Activated naive CD4-positive, alpha-beta T cell treated with anti-CD3 and anti-CD28 coated beads, Interleukin-2, amount 10 ng/mL, durations not matched to agents 7 days and 5 days (primary cell): Measurements from ENCODE around the gene SIDT2.
"Not testable (repeated sequence)": the region's sequence is repeated elsewhere in the genome, so short reads cannot be mapped to it uniquely, and the experiment has no call there.

Experiments used
- CTCF ChIA-PET: fragments of 350-600 bp; sonication (Branson Sonifier 250); formaldehyde crosslinking; loops from one replicate; lab custom pipeline; 2021; ENCODE audit warnings: antibody characterized with exemption; lab: Charles Lee
- DNase-seq: peaks from one replicate; pipeline ENCODE4 v3.0.0-alpha.2; 2020
- H3K27ac Mint-ChIP-seq: one replicate; pipeline ENCODE4 v1.8.0; 2021; ENCODE audit warnings: mild to moderate bottlenecking, moderate library complexity, mixed read lengths
- H3K27me3 Mint-ChIP-seq: one replicate; pipeline ENCODE4 v1.8.0; 2021; ENCODE audit warnings: mild to moderate bottlenecking, mixed read lengths
- H3K36me3 Mint-ChIP-seq: one replicate; pipeline ENCODE4 v1.8.0; 2021; ENCODE audit warnings: mixed read lengths
- H3K4me1 Mint-ChIP-seq: one replicate; pipeline ENCODE4 v1.8.0; 2021; ENCODE audit warnings: mixed read lengths
- H3K4me3 Mint-ChIP-seq: one replicate; pipeline ENCODE4 v1.8.0; 2021; ENCODE audit warnings: mild to moderate bottlenecking, moderate library complexity, mixed read lengths
- H3K9me3 Mint-ChIP-seq: one replicate; pipeline ENCODE4 v1.8.0; 2021; ENCODE audit warnings: mixed read lengths

SIDT2 gene

DNA sequence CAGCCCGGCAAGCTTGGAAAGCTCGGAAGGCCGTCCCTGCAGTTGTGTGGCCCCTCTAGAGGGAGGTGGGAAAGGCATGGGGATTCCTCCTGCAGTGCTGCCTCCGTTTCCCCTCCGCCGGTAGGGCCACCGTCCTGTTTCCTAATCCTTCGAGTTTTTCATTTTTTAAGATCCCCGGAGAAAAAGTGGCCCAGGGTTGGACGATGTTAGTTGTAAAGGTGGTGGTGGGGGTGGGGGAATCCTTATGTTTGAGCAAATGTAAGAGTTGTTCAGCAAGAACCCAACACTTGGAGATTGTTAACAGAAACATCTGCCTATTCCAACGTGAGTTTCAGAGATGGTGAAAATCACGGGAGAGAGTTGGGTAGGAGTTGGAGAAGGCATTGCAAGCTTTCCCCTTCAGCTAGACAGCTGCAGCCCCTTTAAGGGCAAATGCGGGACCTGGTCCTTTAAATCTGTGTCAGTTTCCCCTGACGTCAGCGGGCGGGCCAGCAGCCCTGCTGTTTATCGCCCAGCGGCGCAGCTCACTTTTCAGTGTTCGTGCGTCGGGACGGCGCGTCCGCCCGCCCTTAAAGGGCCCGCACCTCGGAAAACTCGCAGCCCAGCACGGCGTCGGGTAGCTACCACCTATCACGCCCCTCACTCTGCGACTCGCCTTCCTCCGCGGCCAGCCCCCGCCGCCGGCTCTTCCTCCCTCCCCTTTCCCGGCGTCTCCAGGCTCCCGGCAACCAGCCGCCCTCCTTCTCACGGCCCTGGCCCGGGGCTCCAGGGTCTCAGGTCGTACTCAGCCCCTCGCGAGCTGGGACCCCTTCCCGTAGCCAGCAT is at the start of gene SIDT2:
Gene SIDT2, plus strand, starts transcription at position 534 of the 825 bp plus-strand sequence. CDS start 521 bp downstream, outside the sequence.
- Mint-ChIP-seq H3K4me1 (peaks cover 32% of the 10 kb centered on the region), H3K27me3 (no peaks in the 10 kb centered on the region), H3K27ac (peak within 1 kb of the TSS; percentile 90), H3K9me3 (no peaks in the 10 kb centered on the region), H3K4me3 (peak within 1 kb of the TSS; percentile 93), H3K36me3 (peaks cover 2% of the 10 kb centered on the region)
- CTCF ChIA-PET, result interaction anchor here (0.6 to 6.1 kb wide), 4 partner anchors 28 to 47 kb away, joined by 3 to 111 read pairs (median 3); partner anchors contain the start of gene PAFAH1B2
- DNase-seq, result peak; percentile 95

DNA sequence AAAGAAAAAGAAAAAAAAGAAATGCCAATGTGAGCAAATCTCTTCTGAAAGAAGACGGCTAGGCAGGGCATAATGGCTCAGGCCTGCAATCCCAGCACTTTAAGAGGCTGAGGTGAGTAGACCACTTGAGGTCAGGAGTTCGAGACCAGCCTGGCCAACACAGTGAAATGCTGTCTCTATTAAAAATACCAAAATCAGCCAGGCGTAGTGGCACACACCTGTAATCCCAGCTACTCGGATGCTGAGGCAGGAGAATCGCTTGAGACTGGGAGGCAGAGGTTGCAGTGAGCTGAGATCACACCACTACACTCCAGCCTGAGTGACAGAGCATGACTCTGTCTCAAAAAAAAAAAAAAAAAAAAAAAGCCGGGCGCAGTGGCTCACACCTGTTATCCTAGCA is 48.1 kb upstream of the SIDT2 start:
- H3K4me3 Mint-ChIP-seq, H3K9me3 Mint-ChIP-seq, H3K27ac Mint-ChIP-seq, H3K36me3 Mint-ChIP-seq, DNase-seq, H3K4me1 Mint-ChIP-seq, CTCF ChIA-PET: not testable (repeated sequence)
- peaks cover 34% of the 10 kb centered on the region for H3K27me3 Mint-ChIP-seq

DNA sequence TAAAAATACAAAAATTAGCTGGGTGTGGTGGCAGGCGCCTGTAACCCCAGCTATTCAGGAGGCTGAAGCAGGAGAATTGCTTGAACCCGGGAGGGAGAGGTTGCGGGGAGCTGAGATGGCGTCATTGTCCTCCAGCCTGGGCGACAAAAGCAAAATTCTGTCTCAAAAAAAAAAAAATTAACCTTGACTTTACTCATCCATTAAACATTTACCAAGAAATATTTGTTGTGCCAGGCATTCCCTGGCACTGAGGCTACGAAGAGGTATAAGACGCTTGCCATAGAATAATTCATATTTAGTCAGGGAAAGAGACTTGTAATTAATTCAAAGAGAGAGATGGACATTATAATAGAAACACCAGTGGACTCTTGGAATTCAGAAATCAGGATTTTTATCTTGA is 47.7 kb upstream of the SIDT2 start:
- Mint-ChIP-seq H3K9me3 (no peaks in the 10 kb centered on the region), H3K27ac (no peak overlapping the region), H3K4me3 (no peak overlapping the region), H3K4me1 (no peaks in the 10 kb centered on the region), H3K36me3 (no peaks in the 10 kb centered on the region), H3K27me3 (peaks cover 31% of the 10 kb centered on the region)
- no peak for DNase-seq
- CTCF ChIA-PET, result no interaction called here

DNA sequence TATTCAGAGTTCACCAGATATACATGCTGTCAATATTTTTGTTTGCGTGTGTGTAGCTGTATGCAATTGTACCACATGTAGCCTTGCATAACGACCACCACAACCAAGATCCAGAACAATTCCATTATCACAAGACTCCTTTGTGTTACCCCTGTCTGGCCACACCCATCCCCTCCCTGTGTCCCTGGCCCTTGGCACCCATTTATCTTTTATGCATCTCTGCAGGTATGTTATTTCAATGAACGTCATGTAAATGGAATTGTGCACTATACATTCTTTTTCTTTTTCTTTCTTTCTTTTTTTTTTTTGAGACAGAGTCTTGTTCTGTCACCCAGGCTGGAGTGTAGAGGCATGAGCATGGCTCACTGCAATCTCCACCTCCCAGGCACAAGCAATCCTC is 44.1 kb upstream of the SIDT2 start:
- no peaks in the 10 kb centered on the region for H3K4me1 Mint-ChIP-seq
- CTCF ChIA-PET, result interaction anchor here (0.8 kb wide), 1 partner anchor 46 kb away, joined by 3 read pairs; no protein-coding TSS in a partner anchor

DNA sequence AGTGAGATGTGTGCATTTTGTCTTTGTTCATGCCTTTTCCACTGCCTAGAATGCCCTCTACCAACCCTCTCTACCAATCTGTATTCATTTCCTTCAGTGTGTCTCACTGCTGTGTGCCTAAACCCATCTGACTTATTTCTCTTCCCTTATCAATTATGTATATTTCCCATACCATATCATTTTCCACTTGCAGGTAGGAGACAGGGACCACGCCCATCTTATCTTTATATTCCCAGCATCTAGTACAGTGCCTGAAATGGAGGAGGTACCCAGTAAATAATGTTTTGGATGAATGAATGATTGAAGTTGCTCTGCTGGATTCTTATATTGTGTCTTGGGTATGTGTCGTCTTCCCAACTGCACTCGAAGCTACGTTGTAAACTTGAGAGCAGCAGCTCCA is 43.6 kb upstream of the SIDT2 start:
- peaks cover 19% of the 10 kb centered on the region for H3K27me3 Mint-ChIP-seq
- H3K27ac Mint-ChIP-seq, H3K4me1 Mint-ChIP-seq, H3K36me3 Mint-ChIP-seq, H3K4me3 Mint-ChIP-seq, H3K9me3 Mint-ChIP-seq, DNase-seq, CTCF ChIA-PET: not testable (repeated sequence)

More for the DNA sequence above, 44.1 kb upstream of the SIDT2 start:
- peaks cover 18% of the 10 kb centered on the region for H3K27me3 Mint-ChIP-seq
- H3K27ac Mint-ChIP-seq, result no peak overlapping the region
- H3K4me3 Mint-ChIP-seq, result no peak overlapping the region
- DNase-seq, result no peak
- no peaks in the 10 kb centered on the region for H3K36me3 Mint-ChIP-seq
- no peaks in the 10 kb centered on the region for H3K9me3 Mint-ChIP-seq

DNA sequence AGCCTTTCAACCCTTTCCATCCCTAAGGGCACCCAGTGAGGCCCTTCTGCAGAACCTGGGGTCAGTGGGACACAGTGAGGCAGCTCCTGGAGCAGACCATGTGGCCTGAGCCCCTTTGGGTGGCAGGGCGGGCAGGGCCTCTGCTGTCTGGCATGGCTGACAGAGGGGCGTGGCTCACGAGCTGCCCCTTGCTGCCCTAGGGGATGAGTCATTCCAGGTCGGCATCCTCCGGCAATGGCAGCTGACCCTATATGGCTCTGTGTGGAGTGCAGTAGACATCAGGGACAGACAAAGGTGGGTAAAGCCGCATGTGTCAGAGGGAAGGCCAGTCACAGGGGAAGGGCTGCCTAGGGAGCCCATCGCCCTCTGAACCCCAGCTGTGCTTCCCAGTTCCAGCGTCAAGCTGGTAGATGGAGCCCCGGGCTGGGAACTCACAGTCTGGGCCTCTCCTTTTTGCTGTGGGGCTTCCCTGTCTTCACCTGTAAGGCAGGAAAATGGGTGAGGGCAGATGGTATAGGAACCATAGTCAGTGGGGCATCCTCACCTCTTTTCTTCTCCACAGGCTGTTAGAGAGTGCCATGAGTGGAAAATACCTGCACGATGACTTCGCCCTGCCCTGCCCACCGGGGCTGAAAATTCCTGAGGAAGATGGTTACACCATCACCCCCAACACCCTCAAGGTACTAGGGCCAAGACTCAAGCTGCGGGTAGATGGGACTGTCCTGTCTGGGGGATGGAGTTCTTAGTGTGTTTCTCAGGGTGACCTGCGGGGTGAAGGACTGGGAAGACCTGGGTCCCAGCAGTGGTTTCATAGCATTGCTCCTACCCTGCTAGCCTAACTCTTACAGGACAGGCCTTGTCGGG is 41.1 kb upstream of the SIDT2 start:
- DNase-seq, H3K36me3 Mint-ChIP-seq, H3K4me3 Mint-ChIP-seq, H3K27ac Mint-ChIP-seq, CTCF ChIA-PET, H3K9me3 Mint-ChIP-seq, H3K4me1 Mint-ChIP-seq: not testable (repeated sequence)
- peaks cover 35% of the 10 kb centered on the region for H3K27me3 Mint-ChIP-seq

DNA sequence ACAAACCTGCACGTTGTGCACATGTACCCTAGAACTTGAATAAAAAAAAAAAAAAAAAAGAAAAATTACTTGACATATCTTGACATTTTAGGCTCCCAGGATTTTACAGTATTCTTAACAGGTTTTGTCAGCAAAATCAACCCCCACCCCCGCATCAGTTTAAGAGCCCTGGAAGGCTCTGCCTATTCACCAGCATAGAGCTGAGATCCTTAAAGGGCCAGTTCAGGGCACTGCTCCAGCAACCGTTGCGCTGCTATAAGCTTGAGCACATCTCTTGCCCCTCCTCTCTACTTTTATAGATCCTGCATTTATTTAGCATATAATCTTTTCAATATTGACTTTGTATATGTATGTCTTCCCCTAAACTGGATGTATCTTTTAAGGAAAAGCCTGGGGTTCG is 35.2 kb upstream of the SIDT2 start:
- Mint-ChIP-seq H3K9me3 (no peaks in the 10 kb centered on the region), H3K4me1 (peaks cover 44% of the 10 kb centered on the region), H3K27me3 (peaks cover 29% of the 10 kb centered on the region), H3K36me3 (peaks cover 28% of the 10 kb centered on the region), H3K4me3 (peak overlapping the region; percentile 84), H3K27ac (peak overlapping the region; percentile 91)
- peak; percentile 30 for DNase-seq
- CTCF ChIA-PET, result interaction anchor here (1.1 to 1.6 kb wide), 5 partner anchors 33 to 307 kb away, joined by 3 to 5 read pairs (median 3); partner anchors contain the start of gene SIDT2

DNA sequence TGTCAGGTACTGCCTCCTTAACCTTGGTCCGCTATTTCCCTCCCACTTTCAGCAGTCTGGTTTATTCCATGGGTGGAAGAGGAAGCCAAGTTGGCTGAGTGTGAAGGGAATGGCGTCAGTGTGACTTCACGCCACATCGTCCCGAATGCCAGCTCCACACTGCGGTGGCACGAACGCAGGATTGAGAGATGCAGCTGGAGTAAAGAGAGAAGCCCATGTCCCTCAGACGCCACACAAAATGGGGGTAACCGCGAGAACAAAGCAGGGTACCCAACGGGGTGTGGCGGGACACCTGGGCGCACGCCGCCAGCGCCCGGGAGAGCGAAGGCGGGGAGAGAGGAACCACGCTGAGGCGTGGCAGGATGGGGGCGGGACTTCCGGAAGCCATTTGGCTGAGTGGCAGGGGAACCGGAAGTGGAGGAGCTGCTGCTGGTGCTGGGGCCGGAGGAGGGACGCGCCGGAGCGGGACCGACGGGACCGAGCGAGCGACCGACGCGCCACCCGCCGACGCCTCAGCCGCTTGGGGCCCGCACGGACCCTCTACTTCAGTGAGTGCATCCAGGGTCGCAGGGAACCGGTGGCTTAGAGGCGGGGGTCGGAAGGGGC is 34.6 kb upstream of the SIDT2 start, which contains the start of gene PAFAH1B2:
Gene PAFAH1B2, plus strand, starts transcription at position 417 of the 606 bp plus-strand sequence. CDS start 8,161 bp downstream, outside the sequence.
- Mint-ChIP-seq H3K9me3 (no peaks in the 10 kb centered on the region), H3K27ac (peak within 1 kb of the TSS; percentile 91), H3K4me3 (peak within 1 kb of the TSS; percentile 84), H3K36me3 (peaks cover 29% of the 10 kb centered on the region), H3K4me1 (peaks cover 45% of the 10 kb centered on the region), H3K27me3 (peaks cover 25% of the 10 kb centered on the region)
- CTCF ChIA-PET, result interaction anchor here (0.7 to 1.8 kb wide), 9 partner anchors 11 to 352 kb away, joined by 3 to 8 read pairs (median 3); partner anchors contain the start of genes APOA5 and SIDT2
- peak; percentile 97 for DNase-seq

DNA sequence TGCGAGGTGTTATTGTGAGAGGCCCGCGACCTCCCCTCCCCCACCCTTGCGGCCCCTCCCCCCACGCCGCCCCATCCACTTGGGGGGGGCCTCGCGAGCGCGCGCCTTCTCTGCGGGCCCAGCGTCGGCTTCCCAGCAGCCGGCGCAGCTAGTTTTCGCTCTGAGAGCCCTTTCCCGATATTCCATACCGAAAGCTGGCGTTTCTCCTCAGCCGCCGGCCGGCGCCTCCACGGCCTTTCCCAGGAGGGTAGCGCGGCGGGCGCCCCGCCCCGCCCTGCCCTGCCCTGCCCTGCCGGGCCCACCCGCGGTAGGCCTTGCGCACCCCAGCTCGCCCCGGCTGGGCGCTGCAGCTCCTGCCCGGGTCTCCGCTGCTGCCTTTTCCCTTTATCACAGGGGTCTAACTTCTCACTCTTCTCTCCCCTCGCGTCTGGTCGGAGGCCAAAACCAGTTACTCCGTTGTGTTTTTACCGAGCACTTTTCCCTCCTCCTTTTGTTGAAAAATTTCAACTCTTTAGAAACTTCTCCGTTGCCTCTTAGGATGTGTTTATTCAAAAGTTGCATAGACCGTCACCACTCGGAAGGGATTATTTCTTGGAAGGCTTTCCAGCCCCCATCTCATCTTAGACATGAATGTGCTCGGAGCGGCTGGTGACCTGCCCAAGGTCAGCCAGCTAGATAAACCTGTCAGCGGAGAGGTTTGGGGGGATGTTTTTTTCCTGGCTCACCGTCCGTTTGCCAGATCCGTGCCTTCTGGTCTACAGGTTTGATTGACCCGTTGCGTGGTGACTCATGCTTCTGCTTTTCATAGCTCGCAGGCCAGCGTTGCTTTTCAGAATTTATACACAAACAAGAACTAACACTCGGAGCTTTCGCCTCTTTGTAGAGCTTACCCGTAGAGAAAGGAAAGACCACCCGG is 33.8 kb upstream of the SIDT2 start:
- peaks cover 21% of the 10 kb centered on the region for H3K27me3 Mint-ChIP-seq
- peak; percentile 30 for DNase-seq
- peaks cover 29% of the 10 kb centered on the region for H3K36me3 Mint-ChIP-seq
- no peaks in the 10 kb centered on the region for H3K9me3 Mint-ChIP-seq
- peak overlapping the region; percentile 84 for H3K4me3 Mint-ChIP-seq
- peak overlapping the region; percentile 91 for H3K27ac Mint-ChIP-seq
- peaks cover 45% of the 10 kb centered on the region for H3K4me1 Mint-ChIP-seq
- CTCF ChIA-PET, result interaction anchor here (0.7 to 1.8 kb wide), 9 partner anchors 11 to 353 kb away, joined by 3 to 8 read pairs (median 3); partner anchors contain the start of genes APOA5 and SIDT2

DNA sequence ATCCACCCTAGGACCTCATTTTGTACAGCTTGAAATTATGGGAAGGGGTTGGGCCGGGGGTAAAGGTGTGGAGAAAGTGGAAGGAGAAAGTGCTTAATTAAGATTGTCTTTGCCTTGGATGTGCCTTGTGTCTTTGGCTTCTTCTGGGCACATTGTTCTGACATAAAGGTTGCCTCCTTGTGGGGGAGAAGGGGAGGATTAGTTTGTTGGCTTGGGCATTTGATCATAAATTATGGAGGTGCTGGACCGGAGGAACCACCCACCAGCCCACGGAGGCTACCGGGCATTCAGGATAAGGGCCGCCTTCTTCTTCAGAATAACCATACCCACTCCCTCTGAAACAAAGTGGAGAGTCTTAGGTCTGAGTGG is 33.2 kb upstream of the SIDT2 start:
- Mint-ChIP-seq H3K27me3 (peaks cover 18% of the 10 kb centered on the region), H3K4me1 (peaks cover 48% of the 10 kb centered on the region), H3K36me3 (peaks cover 33% of the 10 kb centered on the region), H3K9me3 (no peaks in the 10 kb centered on the region), H3K4me3 (peak overlapping the region; percentile 84), H3K27ac (peak overlapping the region; percentile 86)
- DNase-seq, result no peak
- CTCF ChIA-PET, result interaction anchor here (1.0 to 1.8 kb wide), 3 partner anchors 82 to 356 kb away, joined by 3 to 8 read pairs (median 4); no protein-coding TSS in a partner anchor

DNA sequence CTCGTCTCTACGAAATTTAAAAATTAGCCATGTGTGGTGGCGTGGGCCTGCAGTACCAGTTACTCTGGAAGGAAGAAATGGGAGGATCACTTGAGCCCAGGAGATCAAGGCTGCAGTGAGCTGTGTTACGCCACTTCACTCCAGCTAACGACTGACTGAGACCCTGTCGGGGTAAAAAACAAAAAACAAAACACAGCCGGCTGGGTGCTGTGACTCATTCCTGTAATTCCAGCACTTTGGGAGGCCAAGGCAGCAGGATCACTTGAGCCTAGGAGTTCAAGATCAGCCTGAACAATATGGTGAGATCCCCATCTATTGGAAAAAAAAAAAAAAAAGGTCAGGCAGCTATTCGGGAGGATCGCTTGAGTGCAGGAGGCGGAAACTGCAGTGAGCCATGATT is 32.0 kb upstream of the SIDT2 start:
- Mint-ChIP-seq H3K4me1 (peaks cover 50% of the 10 kb centered on the region), H3K36me3 (peaks cover 35% of the 10 kb centered on the region), H3K4me3 (peak overlapping the region; percentile 84), H3K27ac (no peak overlapping the region), H3K9me3 (no peaks in the 10 kb centered on the region), H3K27me3 (peaks cover 8% of the 10 kb centered on the region)
- DNase-seq, result no peak
- CTCF ChIA-PET, result interaction anchor here (1.0 to 1.4 kb wide), 3 partner anchors 34 to 357 kb away, joined by 3 to 4 read pairs (median 4); no protein-coding TSS in a partner anchor

DNA sequence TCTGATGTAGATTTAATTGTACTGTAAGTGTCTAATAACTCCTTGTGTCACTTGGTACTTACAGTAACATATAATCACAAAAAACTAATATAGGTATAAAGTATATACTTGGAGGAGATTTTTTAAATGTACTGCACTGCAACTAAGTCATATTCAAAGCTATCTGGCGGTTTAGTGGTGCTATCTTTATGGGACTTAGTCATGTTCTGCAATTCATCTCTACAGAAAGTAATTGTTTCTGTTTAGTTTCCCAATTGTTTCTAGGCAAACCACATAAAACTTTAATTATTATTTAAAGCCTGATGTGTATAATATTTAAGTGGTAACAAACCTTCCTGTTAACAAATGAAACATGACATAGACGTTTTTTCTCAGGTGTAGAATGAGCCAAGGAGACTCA is 26.5 kb upstream of the SIDT2 start:
- no peaks in the 10 kb centered on the region for H3K27me3 Mint-ChIP-seq
- H3K4me3 Mint-ChIP-seq, result no peak overlapping the region
- H3K27ac Mint-ChIP-seq, result no peak overlapping the region
- H3K9me3 Mint-ChIP-seq, result no peaks in the 10 kb centered on the region
- DNase-seq, result no peak
- CTCF ChIA-PET, result no interaction called here
- H3K4me1 Mint-ChIP-seq, result peaks cover 19% of the 10 kb centered on the region
- peaks cover 33% of the 10 kb centered on the region for H3K36me3 Mint-ChIP-seq

DNA sequence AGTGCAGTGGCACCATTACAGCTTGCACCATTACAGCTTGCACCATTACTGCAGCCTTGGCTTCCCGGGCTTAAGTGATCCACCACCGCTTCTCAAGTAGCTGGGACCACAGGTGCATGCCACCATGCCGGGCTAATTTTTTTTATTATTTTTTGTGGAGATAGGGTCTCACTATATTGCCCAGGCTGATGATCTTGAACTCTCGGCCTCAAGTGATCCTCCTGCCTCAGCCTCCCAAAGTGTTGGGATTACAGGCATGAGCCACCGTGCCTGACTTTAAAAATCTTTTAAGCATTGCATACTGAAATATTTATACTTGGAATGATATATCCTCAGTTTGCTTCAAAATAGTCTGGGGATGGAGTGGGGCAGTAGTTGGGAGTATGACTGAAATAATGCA is 24.1 kb upstream of the SIDT2 start:
- Mint-ChIP-seq H3K27ac (no peak overlapping the region), H3K4me1 (peaks cover 9% of the 10 kb centered on the region), H3K9me3 (no peaks in the 10 kb centered on the region), H3K4me3 (no peak overlapping the region), H3K36me3 (peaks cover 28% of the 10 kb centered on the region), H3K27me3 (no peaks in the 10 kb centered on the region)
- no peak for DNase-seq
- CTCF ChIA-PET, result interaction anchor here (0.5 kb wide), 1 partner anchor 59 kb away, joined by 3 read pairs; no protein-coding TSS in a partner anchor
